Stimulated activated naive CD8-positive, alpha-beta T cell treated with anti-CD3 and anti-CD28 coated beads, Interleukin-15, Interleukin-2, amounts not matched to agents 100 ng/mL and 50 ng/mL, for 24 hours (primary cell): ENCODE results near the gene TGIF1.

Experiments used
- H3K27ac Mint-ChIP-seq: one replicate; pipeline ENCODE4 v1.8.0; 2021; ENCODE audit warnings: mild to moderate bottlenecking, mixed read lengths
- H3K27me3 Mint-ChIP-seq: one replicate; pipeline ENCODE4 v1.8.0; 2021; ENCODE audit warnings: mixed read lengths
- H3K36me3 Mint-ChIP-seq: one replicate; pipeline ENCODE4 v1.8.0; 2021; ENCODE audit warnings: low read depth, mixed read lengths
- H3K4me1 Mint-ChIP-seq: one replicate; pipeline ENCODE4 v1.8.0; 2021; ENCODE audit warnings: low read depth, mixed read lengths
- H3K4me3 Mint-ChIP-seq: one replicate; pipeline ENCODE4 v1.8.0; 2021; ENCODE audit warnings: mild to moderate bottlenecking, mixed read lengths
- H3K9me3 Mint-ChIP-seq: one replicate; pipeline ENCODE4 v1.8.0; 2021; ENCODE audit warnings: mixed read lengths

TGIF1 gene

DNA sequence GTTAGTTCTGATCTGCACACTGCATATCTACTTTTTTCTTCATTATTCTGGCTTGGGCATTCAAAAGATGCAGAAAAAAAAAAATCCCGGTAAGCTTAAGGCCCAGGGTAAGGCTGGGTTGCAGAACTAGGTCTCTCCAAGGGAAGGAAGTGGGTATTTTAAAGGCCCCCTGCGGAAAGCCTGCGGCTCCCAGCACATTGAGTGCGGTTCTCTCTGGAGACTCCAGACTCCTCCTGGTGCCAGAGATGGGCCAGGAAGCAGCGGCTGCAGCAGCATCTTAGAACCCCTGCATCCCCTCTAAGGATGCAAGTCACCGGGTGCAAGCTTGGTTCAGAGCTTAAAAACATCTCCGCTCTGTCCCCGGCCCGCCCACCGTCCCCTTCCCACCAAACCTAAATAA lies 49.5 kb downstream of the TGIF1 start:
- no peaks in the 10 kb centered on the region for H3K36me3 Mint-ChIP-seq
- no peak overlapping the region for H3K27ac Mint-ChIP-seq
- no peaks in the 10 kb centered on the region for H3K9me3 Mint-ChIP-seq
- H3K4me1 Mint-ChIP-seq, result peaks cover 30% of the 10 kb centered on the region
- peaks cover 39% of the 10 kb centered on the region for H3K27me3 Mint-ChIP-seq
- H3K4me3 Mint-ChIP-seq, result peak overlapping the region; percentile 71

DNA sequence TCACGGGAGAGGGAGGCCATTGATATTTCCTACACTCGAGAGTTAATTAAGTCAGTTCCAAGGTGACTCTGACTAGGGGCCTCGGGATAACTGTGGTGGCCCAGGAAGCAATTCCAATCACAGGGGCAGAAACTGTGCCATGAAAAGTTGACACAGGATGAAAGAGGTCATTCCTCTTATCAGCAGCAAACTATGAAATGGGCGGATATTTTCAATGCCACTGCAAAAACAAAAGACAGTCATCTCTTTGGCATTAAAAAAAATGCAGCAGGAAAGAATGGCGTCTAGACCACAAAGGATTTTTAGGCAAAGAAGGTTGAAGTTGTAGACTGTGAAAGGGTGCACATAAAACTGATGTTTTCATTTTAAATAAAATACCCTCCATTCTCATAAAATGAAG lies 50.0 kb downstream of the TGIF1 start:
- H3K36me3 Mint-ChIP-seq, result no peaks in the 10 kb centered on the region
- H3K4me3 Mint-ChIP-seq, result no peak overlapping the region
- H3K27ac Mint-ChIP-seq, result no peak overlapping the region
- peaks cover 27% of the 10 kb centered on the region for H3K4me1 Mint-ChIP-seq
- no peaks in the 10 kb centered on the region for H3K9me3 Mint-ChIP-seq
- H3K27me3 Mint-ChIP-seq, result peaks cover 42% of the 10 kb centered on the region

DNA sequence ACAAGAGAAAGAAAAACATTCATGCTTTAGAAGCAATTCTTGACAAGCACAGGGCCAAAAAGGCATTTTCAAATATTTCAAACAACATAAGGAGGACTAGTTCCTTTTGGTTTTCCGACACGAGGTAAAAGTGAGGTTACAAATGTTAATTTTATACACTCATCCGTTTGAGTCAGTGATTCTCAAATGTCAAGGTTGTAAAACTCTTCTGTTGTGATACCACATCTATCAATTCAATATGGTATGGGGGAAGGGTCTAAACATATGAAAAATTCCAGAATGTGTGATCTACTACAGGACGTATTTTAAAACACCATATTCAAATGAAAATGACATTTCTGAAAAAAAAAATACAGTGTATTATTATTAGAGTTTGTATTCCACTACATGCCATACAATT lies 52.7 kb downstream of the TGIF1 start:
- H3K9me3 Mint-ChIP-seq, result no peaks in the 10 kb centered on the region

DNA sequence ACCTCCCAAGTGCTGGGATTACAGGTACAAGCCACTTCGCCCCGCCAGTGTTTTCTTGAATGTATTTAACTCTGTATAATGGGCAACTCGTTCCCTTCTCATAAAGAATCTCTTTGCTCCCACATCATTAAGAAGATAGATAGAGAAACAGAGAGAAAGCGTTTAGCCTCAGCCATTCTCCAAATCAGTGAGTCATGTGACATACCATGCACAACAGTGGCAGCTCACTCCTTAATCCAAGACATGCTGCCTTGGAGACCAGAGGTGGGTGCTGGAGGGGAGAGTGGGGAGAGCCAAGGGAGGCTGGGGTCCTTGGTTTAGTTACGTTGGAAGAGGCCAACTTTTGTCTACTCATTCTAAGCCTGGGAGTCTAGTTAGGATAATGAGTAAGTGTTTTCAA lies 54.7 kb downstream of the TGIF1 start:
- no peak overlapping the region for H3K27ac Mint-ChIP-seq
- H3K4me1 Mint-ChIP-seq, result peaks cover 13% of the 10 kb centered on the region
- peaks cover 21% of the 10 kb centered on the region for H3K27me3 Mint-ChIP-seq
- no peaks in the 10 kb centered on the region for H3K9me3 Mint-ChIP-seq
- H3K36me3 Mint-ChIP-seq, result no peaks in the 10 kb centered on the region
- H3K4me3 Mint-ChIP-seq, result no peak overlapping the region

More for the DNA sequence above, 52.7 kb downstream of the TGIF1 start:
- Mint-ChIP-seq H3K27me3 (peaks cover 39% of the 10 kb centered on the region), H3K36me3 (no peaks in the 10 kb centered on the region), H3K4me3 (no peak overlapping the region), H3K4me1 (peaks cover 22% of the 10 kb centered on the region), H3K27ac (no peak overlapping the region)

DNA sequence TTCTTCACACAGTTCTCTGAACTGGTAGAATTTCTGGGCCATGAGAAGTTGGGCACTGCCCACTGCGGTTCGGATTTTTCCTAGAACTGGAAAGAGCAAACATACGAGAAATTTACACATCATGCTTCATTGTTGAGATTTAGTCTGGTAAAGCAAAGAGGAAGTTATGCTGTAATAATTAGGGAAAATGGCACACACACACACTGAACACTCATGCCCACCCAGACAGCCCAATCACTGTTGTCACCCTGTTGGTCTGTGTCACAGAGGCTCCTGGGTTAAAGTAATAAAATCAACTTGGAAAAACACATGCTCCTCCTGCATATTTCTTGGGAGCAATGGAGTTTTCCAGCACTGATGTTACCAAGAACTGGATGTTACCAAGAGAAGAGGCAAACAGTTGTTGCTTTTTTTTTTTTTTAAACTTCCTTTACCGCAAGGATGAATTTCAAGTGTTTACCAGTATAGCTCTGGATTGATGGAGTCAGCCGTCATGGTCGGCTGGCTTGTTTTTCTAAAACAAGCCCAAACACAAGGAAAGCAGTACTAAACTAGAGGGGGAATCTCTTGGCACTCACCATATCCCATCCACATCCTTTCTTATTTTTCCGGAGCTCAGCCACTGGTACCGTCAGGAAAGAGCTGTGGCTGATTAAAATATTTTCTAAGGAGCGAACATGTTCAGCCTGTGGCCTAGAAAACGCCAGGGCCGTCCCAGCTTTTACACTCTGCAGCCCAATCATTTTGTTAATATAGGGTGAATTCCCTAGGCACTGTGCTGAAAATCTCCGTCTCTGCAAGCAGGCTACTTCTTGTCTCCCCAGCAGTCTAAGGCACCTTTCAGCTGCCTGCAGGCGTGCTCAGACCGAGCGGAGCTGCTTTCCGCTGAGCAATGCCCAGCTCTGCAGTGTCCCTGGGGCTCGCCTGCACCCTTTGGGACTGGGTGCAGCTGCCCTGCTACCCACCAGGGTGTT lies 58.9 kb downstream of the TGIF1 start:
- no peaks in the 10 kb centered on the region for H3K36me3 Mint-ChIP-seq
- H3K27ac Mint-ChIP-seq, result no peak overlapping the region
- H3K9me3 Mint-ChIP-seq, result no peaks in the 10 kb centered on the region
- H3K27me3 Mint-ChIP-seq, result peaks cover 5% of the 10 kb centered on the region
- no peak overlapping the region for H3K4me3 Mint-ChIP-seq
- peaks cover 20% of the 10 kb centered on the region for H3K4me1 Mint-ChIP-seq
